Adrenal gland (tissue), 12 donors: ENCODE results near the gene CPTP. TPM values are rescaled to one million over a fixed set of nuclear protein-coding genes. Genes with fewer than 3 reads are reported as not detected.

Source experiments
- DNase-seq, 7 donors: peaks; one replicate each; pipeline ENCODE4 v3.0.0-alpha.2; 2019 to 2020
- H3K27ac ChIP-seq, 5 donors: fragments of 200-600 bp; sonication (generic) in 4 of 5; 1 replicate in 3 of 5; 2 replicates in 2 of 5; pipeline versions ENCODE4 v1.5.1 to v1.8.0; 2016 to 2020; ENCODE audit warnings: mild to moderate bottlenecking in 1 of 5
- H3K27me3 ChIP-seq: fragments of 200-600 bp; 2 replicates; pipeline ENCODE4 v1.8.0; 2021
- H3K36me3 ChIP-seq, 2 donors: fragments of 200-600 bp; replicated peaks in 1 of 2; 1 replicate in 1 of 2; 2 replicates in 1 of 2; pipeline versions ENCODE4 v1.5.1 to v1.8.0; 2018 to 2022
- H3K4me1 ChIP-seq, 2 donors: fragments of 200-600 bp; replicated peaks in 1 of 2; 1 replicate in 1 of 2; 2 replicates in 1 of 2; pipeline versions ENCODE4 v1.5.1 to v1.8.0; 2018 to 2021
- H3K4me3 ChIP-seq, 4 donors: fragments of 200-600 bp; sonication (generic) in 3 of 4; one replicate each; pipeline ENCODE4 v1.5.1; 2016 to 2018
- H3K9me3 ChIP-seq, 3 donors: fragments of 200-600 bp; sonication (generic) in 1 of 3; replicated peaks in 1 of 3; 1 replicate in 2 of 3; 2 replicates in 1 of 3; pipeline versions ENCODE4 v1.5.1 to v1.8.0; 2016 to 2021
- POLR2A ChIP-seq, 2 donors: fragments of 450-650 bp; IDR thresholded peaks; one replicate each; pipeline ENCODE4 v1.6.1; 2017; ENCODE audit warnings: antibody characterized with exemption in 2 of 2, mild to moderate bottlenecking in 2 of 2, moderate library complexity in 1 of 2
- WGBS, 4 donors: extraction: QIAGEN DNeasy Blood & Tissue Kit in 2 of 4; methylation state at CpG; one replicate each; pipeline versions ENCODE4 v1.1.5 to v1.1.7; 2013 to 2017; 5-methylcytosine and 5-hydroxymethylcytosine counted together
- intact Hi-C, 2 donors: fragments of 100-400 bp; cut with DNase I; formaldehyde crosslinking; loops; one replicate each; pipeline versions ENCODE4 v1.14.1 to v1.15.0; 2022 to 2023
- polyA plus RNA-seq, 3 donors: library from polyadenylated mRNA; stranded (reverse); fragments of 200-250 nt in 2 of 3; fragments of 350-450 nt in 1 of 3; fragmentation: Illumina TruSeq in 1 of 3; extraction: RNeasy Lipid Tissue Mini Kit (QIAGEN cat#74804) in 1 of 3; gene quantifications; one replicate each; pipeline ENCODE4 v1.2.3, GENCODE V29; 2013 to 2014
- total RNA-seq, 9 donors: library from RNA; depleted of rRNA in 4 of 9; stranded (reverse); fragments of >200 nt in 4 of 9; fragments of 120-200 nt in 1 of 9; fragmentation: NEBNext Ultra II Directional in 1 of 9; extraction: Animal tissue kit (Norgen Biotek cat#: 25700) in 1 of 9; gene quantifications; one replicate each; pipeline versions ENCODE4 v1.1.0 to v1.2.4, GENCODE V29; 2013 to 2023
- TF ChIP-seq, protein P1 (sequence below), 6 experiments: fragments of 450-650 bp in 4 of 6; fragments of 200-600 bp in 2 of 6; sonication (generic) in 1 of 6; IDR thresholded peaks; 1 replicate in 5 of 6; 2 replicates in 1 of 6; pipeline versions ENCODE4 v1.5.1 to v1.8.0; 2016 to 2021; ENCODE audit warnings: antibody characterized with exemption in 6 of 6, mild to moderate bottlenecking in 2 of 6, moderate library complexity in 1 of 6
- donor health status: healthy with polysubstance abuse.
- donor health status: Bipolar disorder and iron deficiency.
- donor health status: DM: yes; HTN: yes; CAD: no.
- donor health status: DM: no; HTN: no; CAD: no.
- donor health status: DM: no; HTN: no; CAD: no.
- donor health status: DM: yes; HTN: yes; CAD: no.

Gene CPTP
- total and polyA plus RNA-seq, 12 donors = 2.9 to 53.0 (median 29.0) TPM

DNA sequence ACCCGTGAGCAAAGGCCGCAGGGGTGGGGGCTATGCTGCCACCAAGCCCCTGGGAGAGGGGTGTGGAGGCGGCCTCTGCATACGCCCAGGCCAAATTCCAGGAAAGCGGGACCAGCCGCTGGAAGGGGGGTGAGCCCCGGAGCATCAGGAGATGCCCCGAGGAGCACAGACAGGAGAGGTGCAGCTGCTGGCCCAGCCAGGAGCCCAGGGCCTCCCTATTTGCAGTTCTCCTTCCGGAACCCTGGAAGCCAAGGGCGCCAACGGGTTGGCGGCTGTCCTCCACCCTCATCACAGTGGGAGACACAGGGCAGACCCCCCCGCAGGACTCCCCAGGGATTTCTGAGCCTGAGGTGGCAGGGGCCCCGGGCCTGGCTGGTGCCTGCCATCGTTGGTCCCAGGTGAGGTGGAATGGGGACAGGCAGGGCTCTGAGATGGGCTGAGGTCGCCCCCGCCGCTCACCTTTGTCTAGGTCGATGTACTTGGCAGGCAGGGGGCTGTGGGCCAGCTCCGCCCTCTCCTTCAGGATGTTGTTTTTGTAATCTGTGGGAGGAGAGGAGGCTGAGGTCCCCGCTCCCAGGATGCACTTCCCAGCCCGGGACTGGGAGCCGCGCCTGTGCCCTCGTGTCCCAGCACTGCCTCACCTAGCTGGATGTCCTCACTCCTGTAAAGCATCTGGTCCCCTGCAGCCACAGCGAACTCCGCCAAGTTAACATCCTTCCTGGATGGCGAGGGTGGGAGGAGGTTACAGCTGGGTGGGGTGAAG lies 29.0 kb downstream of the CPTP start:
- DNase-seq = no peak
- Histone ChIP-seq H3K9me3 (no peaks in the 10 kb centered on the region), H3K36me3 (no peaks in the 10 kb centered on the region), H3K27ac (peak overlapping the region in 1 of 5 donors; percentile 45), H3K4me3 (no peak overlapping the region), H3K4me1 (peaks cover 4 to 5% of the 10 kb centered on the region in 2 donors), H3K27me3 (peaks cover 20% of the 10 kb centered on the region)
- WGBS, 4 donors = 23 to 39% (median 32%) methylated on average over 12 to 28 of the region's 28 CpGs
- intact Hi-C loops = no loop called here
- TF ChIP-seq POLR2A (IDR thresholded peaks at IDR 0.05) = no peak
- TF ChIP-seq, protein P1, sequence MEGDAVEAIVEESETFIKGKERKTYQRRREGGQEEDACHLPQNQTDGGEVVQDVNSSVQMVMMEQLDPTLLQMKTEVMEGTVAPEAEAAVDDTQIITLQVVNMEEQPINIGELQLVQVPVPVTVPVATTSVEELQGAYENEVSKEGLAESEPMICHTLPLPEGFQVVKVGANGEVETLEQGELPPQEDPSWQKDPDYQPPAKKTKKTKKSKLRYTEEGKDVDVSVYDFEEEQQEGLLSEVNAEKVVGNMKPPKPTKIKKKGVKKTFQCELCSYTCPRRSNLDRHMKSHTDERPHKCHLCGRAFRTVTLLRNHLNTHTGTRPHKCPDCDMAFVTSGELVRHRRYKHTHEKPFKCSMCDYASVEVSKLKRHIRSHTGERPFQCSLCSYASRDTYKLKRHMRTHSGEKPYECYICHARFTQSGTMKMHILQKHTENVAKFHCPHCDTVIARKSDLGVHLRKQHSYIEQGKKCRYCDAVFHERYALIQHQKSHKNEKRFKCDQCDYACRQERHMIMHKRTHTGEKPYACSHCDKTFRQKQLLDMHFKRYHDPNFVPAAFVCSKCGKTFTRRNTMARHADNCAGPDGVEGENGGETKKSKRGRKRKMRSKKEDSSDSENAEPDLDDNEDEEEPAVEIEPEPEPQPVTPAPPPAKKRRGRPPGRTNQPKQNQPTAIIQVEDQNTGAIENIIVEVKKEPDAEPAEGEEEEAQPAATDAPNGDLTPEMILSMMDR (IDR thresholded peaks at IDR 0.05) = no peak

DNA sequence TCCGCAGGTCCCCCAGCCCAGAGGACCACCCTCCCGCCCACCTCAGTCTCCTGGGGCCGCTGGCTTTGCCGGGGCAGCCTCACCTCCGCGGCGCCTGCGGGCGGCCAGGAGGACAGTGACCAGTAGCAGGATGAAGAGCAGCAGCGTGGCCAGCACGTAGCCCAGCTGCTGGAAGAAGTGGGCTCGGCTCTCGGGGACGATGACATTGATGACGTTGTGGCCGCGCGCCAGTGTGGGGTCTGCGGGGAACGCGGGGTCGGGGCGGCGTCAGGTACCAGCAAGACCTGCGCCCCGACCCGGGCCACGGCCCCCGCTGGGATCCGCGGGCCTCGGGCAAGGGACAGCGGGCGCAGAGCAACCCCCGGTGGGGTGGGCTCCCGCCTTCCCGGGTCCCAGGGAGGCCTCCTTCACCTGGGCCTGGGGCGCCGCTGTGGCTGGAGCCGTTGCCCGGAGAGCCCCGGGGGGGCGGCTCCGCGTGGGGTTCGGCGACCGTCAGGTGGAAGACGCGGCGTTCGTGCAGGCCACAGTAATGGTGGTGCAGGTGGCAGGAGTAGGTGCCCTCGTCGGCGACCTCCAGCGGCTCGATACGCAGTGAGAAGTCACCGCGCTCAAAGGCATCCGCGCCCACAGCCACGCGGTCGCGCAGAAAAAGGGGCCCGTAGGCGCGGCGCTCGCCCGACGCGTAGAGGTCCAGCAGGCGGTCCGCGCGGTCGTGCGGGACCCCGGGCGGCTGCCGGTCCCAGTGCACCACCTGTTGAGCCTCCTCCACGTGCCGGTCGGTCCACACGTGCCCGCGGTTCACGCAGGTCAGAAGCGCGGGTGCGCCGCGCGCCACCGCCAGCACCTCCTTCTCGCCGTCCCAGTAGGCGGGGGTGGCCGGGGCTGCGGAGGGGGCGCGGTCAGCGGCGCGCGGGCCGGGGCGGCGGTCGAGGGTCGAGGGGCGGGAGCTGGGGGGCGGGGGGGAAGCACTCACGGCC lies 30.0 kb downstream of the CPTP start:
- H3K27ac ChIP-seq = peak overlapping the region in 1 of 5 donors; percentile 87
- 29 to 39% (median 31%) methylated on average over 70 to 116 of the region's 116 CpGs; no CpG with 5 or more reads in 1 of the 4 donors for WGBS, 4 donors
- H3K9me3 ChIP-seq = no peaks in the 10 kb centered on the region
- no peak for TF ChIP-seq POLR2A (IDR thresholded peaks at IDR 0.05)
- TF ChIP-seq, protein P1 (IDR thresholded peaks at IDR 0.05) = no peak
- H3K4me1 ChIP-seq = peaks cover 4 to 5% of the 10 kb centered on the region in 2 donors
- peak in 2 of 7 donors; percentile 1 to 12 for DNase-seq
- peak overlapping the region in 1 of 4 donors; percentile 41 for H3K4me3 ChIP-seq
- H3K36me3 ChIP-seq = no peaks in the 10 kb centered on the region
- peaks cover 20% of the 10 kb centered on the region for H3K27me3 ChIP-seq
- intact Hi-C loops = no loop called here

DNA sequence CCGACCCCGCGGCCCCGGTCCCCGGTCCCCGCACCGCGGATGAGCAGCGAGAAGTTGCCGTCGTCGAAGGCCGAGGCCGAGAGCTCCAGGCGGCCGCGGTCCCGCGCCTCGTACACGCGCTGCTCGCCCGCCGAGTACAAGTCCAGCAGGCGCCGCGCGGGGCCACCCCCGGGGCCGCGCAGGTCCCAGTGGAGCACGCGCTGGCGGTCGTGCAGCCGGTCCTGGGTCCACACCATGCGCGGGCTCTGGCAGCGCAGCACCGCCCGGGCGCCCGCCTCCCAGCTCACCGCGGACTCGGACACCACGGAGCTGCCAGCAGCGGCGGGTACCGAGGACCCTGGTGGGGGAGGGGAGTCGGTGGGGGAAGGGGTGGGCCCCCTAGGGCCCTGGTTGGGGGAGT lies 30.8 kb downstream of the CPTP start:
- Histone ChIP-seq H3K27me3 (peaks cover 20% of the 10 kb centered on the region), H3K4me1 (peaks cover 4 to 5% of the 10 kb centered on the region in 2 donors), H3K27ac (peak overlapping the region in 1 of 5 donors; percentile 87), H3K9me3 (no peaks in the 10 kb centered on the region), H3K4me3 (peak overlapping the region in 1 of 4 donors; percentile 41), H3K36me3 (no peaks in the 10 kb centered on the region)
- intact Hi-C loops = no loop called here
- 1 to 16% (median 4%) methylated on average over 11 to 52 of the region's 52 CpGs; no CpG with 5 or more reads in 1 of the 4 donors for WGBS, 4 donors
- peak in 3 of 7 donors; percentile 21 to 59 (median 24) for DNase-seq
- TF ChIP-seq, protein P1 (IDR thresholded peaks at IDR 0.05) = no peak
- no peak for TF ChIP-seq POLR2A (IDR thresholded peaks at IDR 0.05)
